Activated CD4-positive, alpha-beta T cell treated with anti-CD3 and anti-CD28 coated beads for 36 hours (primary cell): ENCODE data around the gene RNASEH2C. TPM values are rescaled to one million over a fixed set of nuclear protein-coding genes. Genes with fewer than 3 reads are reported as not detected.
A peak's percentile ranks its signal among the peaks of the same experiment; 100 is the strongest.

Source experiments
- ATAC-seq: fragments of 200-7000 bp; cut with Tn5 transposase; one replicate; pipeline ENCODE4 v1.10.0; 2021; ENCODE audit warnings: mild to moderate bottlenecking, moderate library complexity
- CTCF ChIA-PET: fragments of 350-600 bp; sonication (Branson Sonifier 250); formaldehyde crosslinking; loops from one replicate; lab custom pipeline; 2021; ENCODE audit warnings: antibody characterized with exemption; lab: Charles Lee
- POLR2A ChIA-PET: fragments of 350-600 bp; sonication (Branson Sonifier 250); formaldehyde crosslinking; loops from one replicate; lab custom pipeline; 2021; ENCODE audit warnings: antibody characterized with exemption, inconsistent platforms; lab: Charles Lee
- DNase-seq: peaks from one replicate; pipeline ENCODE4 v3.0.0-alpha.2; 2020
- H3K27ac Mint-ChIP-seq: one replicate; pipeline ENCODE4 v1.8.0; 2021; ENCODE audit warnings: mixed read lengths
- H3K27me3 Mint-ChIP-seq: one replicate; pipeline ENCODE4 v1.8.0; 2021; ENCODE audit warnings: mixed read lengths
- H3K36me3 Mint-ChIP-seq: one replicate; pipeline ENCODE4 v1.8.0; 2021; ENCODE audit warnings: low read depth, mixed read lengths
- H3K4me1 Mint-ChIP-seq: one replicate; pipeline ENCODE4 v1.8.0; 2021; ENCODE audit warnings: mixed read lengths
- H3K4me3 Mint-ChIP-seq: one replicate; pipeline ENCODE4 v1.8.0; 2021; ENCODE audit warnings: mild to moderate bottlenecking, moderate library complexity, mixed read lengths
- H3K9me3 Mint-ChIP-seq: one replicate; pipeline ENCODE4 v1.8.0; 2021; ENCODE audit warnings: low read depth, mixed read lengths
- intact Hi-C, 2 experiments: fragments of 100-400 bp; cut with DNase I in 1 of 2; cut with micrococcal nuclease in 1 of 2; formaldehyde crosslinking; loops; one replicate each; pipeline versions ENCODE4 v1.14.2 to v1.15.1; 2022 to 2024; cut with DNase I, micrococcal nuclease
- total RNA-seq, 2 experiments: library from RNA; stranded (reverse); gene quantifications; one replicate each; pipeline ENCODE4 v1.2.3, GENCODE V29; 2021

The RNASEH2C gene
- total RNA-seq, 2 experiments from 2014 or later, result 72.5 to 96.8 TPM

DNA sequence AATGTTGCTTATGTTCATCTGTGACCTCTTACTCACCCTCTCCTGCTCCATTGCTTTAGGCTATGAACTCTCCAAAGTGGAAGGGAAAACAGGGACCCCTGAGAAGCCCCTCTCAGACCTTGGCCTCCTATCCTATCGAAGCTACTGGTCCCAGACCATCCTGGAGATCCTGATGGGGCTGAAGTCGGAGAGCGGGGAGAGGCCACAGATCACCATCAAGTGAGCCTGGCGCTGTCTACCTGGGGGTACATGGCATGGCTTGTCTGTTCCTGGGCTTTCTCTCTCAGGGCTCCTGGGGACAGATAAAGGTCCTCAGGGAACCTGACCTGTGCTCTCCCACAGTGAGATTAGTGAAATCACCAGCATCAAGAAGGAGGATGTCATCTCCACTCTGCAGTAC, 2.1 kb downstream of the RNASEH2C start:
- Mint-ChIP-seq H3K36me3 (peaks cover 58% of the 10 kb centered on the region), H3K9me3 (no peaks in the 10 kb centered on the region), H3K27ac (peak overlapping the region; percentile 88), H3K27me3 (no peaks in the 10 kb centered on the region), H3K4me3 (peak overlapping the region; percentile 84), H3K4me1 (peaks cover 31% of the 10 kb centered on the region)
- DNase-seq (no peak), ATAC-seq (no peak)
- CTCF ChIA-PET, result interaction anchor here (1.6 to 2.9 kb wide), 2 partner anchors 115 to 170 kb away, joined by 5 to 9 read pairs; partner anchors contain the start of genes FIBP and SNX32
- intact Hi-C loops, result loop anchor here in 1 of 2 experiments (5.0 kb wide), 1 partner anchor 549 kb away; the partner anchor contains the start of gene RAB1B
- POLR2A ChIA-PET, result interaction anchor here (0.6 to 0.7 kb wide), 2 partner anchors 9 to 172 kb away, joined by 3 to 4 read pairs; partner anchors contain the start of gene CCDC85B

DNA sequence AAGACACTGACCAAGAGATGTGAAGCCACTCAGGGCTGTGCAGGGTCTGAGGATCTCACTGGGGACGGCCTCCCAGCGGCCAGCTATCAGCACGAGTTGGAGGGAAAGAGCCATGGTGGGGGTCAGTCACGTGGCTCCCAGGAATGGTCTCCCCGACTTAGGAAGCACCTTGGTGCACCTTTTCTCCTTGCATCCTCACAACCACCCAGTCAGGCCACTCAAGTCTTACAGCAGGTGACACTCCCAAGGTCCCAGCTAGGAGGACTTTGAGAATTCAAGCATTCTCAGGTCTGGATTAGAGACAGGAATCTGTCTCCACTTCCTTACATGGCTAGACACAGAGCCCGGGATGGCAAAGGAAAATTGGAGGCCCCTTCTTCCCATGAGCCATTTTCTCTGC, 2.7 kb downstream of the RNASEH2C start:
- Mint-ChIP-seq H3K4me1 (peaks cover 37% of the 10 kb centered on the region), H3K27ac (no peak overlapping the region), H3K27me3 (no peaks in the 10 kb centered on the region), H3K36me3 (peaks cover 60% of the 10 kb centered on the region), H3K4me3 (no peak overlapping the region), H3K9me3 (no peaks in the 10 kb centered on the region)
- intact Hi-C loops, result loop anchor here in 1 of 2 experiments (5.0 kb wide), 1 partner anchor 549 kb away; the partner anchor contains the start of gene RAB1B
- ATAC-seq (no peak), DNase-seq (no peak)
- POLR2A ChIA-PET, result no interaction called here
- CTCF ChIA-PET, result no interaction called here

DNA sequence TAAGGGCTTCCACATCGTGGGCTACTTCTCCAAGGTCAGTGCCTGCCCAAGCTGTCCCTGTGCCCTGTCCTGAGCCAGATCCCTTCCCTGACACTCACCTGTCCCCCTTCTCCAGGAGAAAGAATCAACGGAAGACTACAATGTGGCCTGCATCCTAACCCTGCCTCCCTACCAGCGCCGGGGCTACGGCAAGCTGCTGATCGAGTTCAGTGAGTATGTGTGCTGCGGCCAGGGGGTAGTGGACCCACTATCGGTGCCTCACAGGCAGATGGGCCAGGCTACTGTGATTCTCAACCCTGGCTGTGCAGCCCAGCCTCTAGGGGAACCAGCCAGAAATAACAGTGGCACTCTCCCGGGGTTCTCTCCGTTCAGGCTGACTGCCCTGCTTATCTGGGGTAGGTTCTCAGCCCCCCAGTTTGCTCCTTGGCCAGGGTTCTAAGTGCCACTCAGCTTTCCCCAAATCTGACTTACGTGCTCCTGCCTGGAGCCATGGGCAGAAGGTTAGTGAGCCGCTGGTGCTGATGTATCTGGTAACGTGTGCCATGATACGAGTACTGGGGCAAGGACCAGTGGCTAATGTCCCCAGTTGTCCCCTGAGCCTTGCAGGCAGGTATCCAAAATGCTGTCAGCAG, 3.7 kb downstream of the RNASEH2C start:
- Mint-ChIP-seq H3K4me1 (peaks cover 42% of the 10 kb centered on the region), H3K27me3 (no peaks in the 10 kb centered on the region), H3K36me3 (peaks cover 65% of the 10 kb centered on the region), H3K4me3 (no peak overlapping the region), H3K27ac (no peak overlapping the region), H3K9me3 (no peaks in the 10 kb centered on the region)
- intact Hi-C loops, result loop anchor here in 1 of 2 experiments (5.0 kb wide), 1 partner anchor 550 kb away; the partner anchor contains the start of gene RAB1B
- ATAC-seq, result no peak
- ChIA-PET CTCF (no interaction called here), POLR2A (no interaction called here)
- DNase-seq, result no peak

- Mint-ChIP-seq H3K27ac (no peak overlapping the region), H3K4me1 (peaks cover 42% of the 10 kb centered on the region), H3K4me3 (no peak overlapping the region), H3K27me3 (no peaks in the 10 kb centered on the region), H3K9me3 (no peaks in the 10 kb centered on the region), H3K36me3 (peaks cover 65% of the 10 kb centered on the region)
- ATAC-seq, result no peak
- DNase-seq, result no peak
- ChIA-PET POLR2A (no interaction called here), CTCF (no interaction called here)
- intact Hi-C loops, result loop anchor here in 1 of 2 experiments (5.0 kb wide), 1 partner anchor 551 kb away; the partner anchor contains the start of gene RAB1B
Measured at GRCh38 chr11:65716302-65716701, 4.3 kb downstream of the RNASEH2C start.

GRCh38 chr11:65714433-65714832, 6.2 kb downstream of the RNASEH2C start:
- ATAC-seq, result no peak
- Mint-ChIP-seq H3K9me3 (no peaks in the 10 kb centered on the region), H3K27me3 (no peaks in the 10 kb centered on the region), H3K4me3 (no peak overlapping the region), H3K4me1 (peaks cover 43% of the 10 kb centered on the region), H3K36me3 (peaks cover 56% of the 10 kb centered on the region), H3K27ac (no peak overlapping the region)
- ChIA-PET POLR2A (no interaction called here), CTCF (interaction anchor here (0.5 to 4.2 kb wide), 3 partner anchors 14 to 175 kb away, joined by 3 to 29 read pairs (median 5); partner anchors contain the start of gene MUS81)
- intact Hi-C loops, result loop anchor here (5.0 kb wide), 3 partner anchors 273 to 937 kb away; partner anchors contain the start of genes BANF1 (in 1 of the 2), EIF1AD (in 1 of the 2) and SF1 (in 1 of the 2)
- no peak for DNase-seq

GRCh38 chr11:65713212-65713969, 7.2 kb downstream of the RNASEH2C start:
- POLR2A ChIA-PET, result interaction anchor here (0.7 kb wide), 2 partner anchors 60 to 140 kb away, joined by 3 to 4 read pairs; no protein-coding TSS in a partner anchor

GRCh38 chr11:65712633-65713076, 7.9 kb downstream of the RNASEH2C start:
- no peaks in the 10 kb centered on the region for H3K27me3 Mint-ChIP-seq
- DNase-seq (no peak), ATAC-seq (no peak)
- intact Hi-C loops, result loop anchor here (1.0 to 5.0 kb wide), 18 partner anchors 8 to 935 kb away; partner anchors contain the start of genes BANF1 (in 2 of the 2), EIF1AD (in 2 of the 2), RNASEH2C (in 2 of the 2) and AP5B1 (in 1 of the 2)
- ChIA-PET CTCF (interaction anchor here (0.7 to 4.2 kb wide), 12 partner anchors 10 to 839 kb away, joined by 3 to 37 read pairs (median 5); partner anchors contain the start of genes AP5B1, MUS81, RNASEH2C and SART1), POLR2A (interaction anchor here (0.7 to 1.9 kb wide), 5 partner anchors 8 to 147 kb away, joined by 3 to 17 read pairs (median 6); partner anchors contain the start of genes MUS81 and RNASEH2C)
- H3K4me1 Mint-ChIP-seq, result peaks cover 30% of the 10 kb centered on the region
- H3K36me3 Mint-ChIP-seq, result peaks cover 41% of the 10 kb centered on the region
- H3K4me3 Mint-ChIP-seq, result peak overlapping the region; percentile 90
- peak overlapping the region; percentile 96 for H3K27ac Mint-ChIP-seq
- H3K9me3 Mint-ChIP-seq, result no peaks in the 10 kb centered on the region

More at GRCh38 chr11:65713212-65713969, 7.2 kb downstream of the RNASEH2C start:
- intact Hi-C loops, result loop anchor here (2.0 to 5.0 kb wide), 4 partner anchors 274 to 936 kb away; partner anchors contain the start of genes BANF1 (in 1 of the 2), BRMS1 (in 1 of the 2), EIF1AD (in 1 of the 2) and SF1 (in 1 of the 2)
- Mint-ChIP-seq H3K36me3 (peaks cover 45% of the 10 kb centered on the region), H3K27ac (peak overlapping the region; percentile 26), H3K4me3 (peak overlapping the region; percentile 90), H3K4me1 (peaks cover 34% of the 10 kb centered on the region), H3K27me3 (no peaks in the 10 kb centered on the region), H3K9me3 (no peaks in the 10 kb centered on the region)
- ATAC-seq (no peak), DNase-seq (no peak)
- CTCF ChIA-PET, result interaction anchor here (0.6 to 4.2 kb wide), 9 partner anchors 9 to 839 kb away, joined by 3 to 37 read pairs (median 20); partner anchors contain the start of genes AP5B1, MUS81 and RNASEH2C

GRCh38 chr11:65711785-65712632, 8.6 kb downstream of the RNASEH2C start, which contains the start of gene KAT5:
TSS of gene KAT5 (plus strand) at chr11:65712252. CDS start at chr11:65712268, 16 bp downstream.
- peaks cover 27% of the 10 kb centered on the region for H3K4me1 Mint-ChIP-seq
- ATAC-seq (peak; percentile 86), DNase-seq (peak; percentile 99)
- no peaks in the 10 kb centered on the region for H3K27me3 Mint-ChIP-seq
- H3K4me3 Mint-ChIP-seq, result peak within 1 kb of the TSS; percentile 90
- no peaks in the 10 kb centered on the region for H3K9me3 Mint-ChIP-seq
- intact Hi-C loops, result loop anchor here (1.0 to 5.0 kb wide), 22 partner anchors 8 to 935 kb away; partner anchors contain the start of genes BANF1 (in 2 of the 2), EIF1AD (in 2 of the 2), RNASEH2C (in 2 of the 2) and AP5B1 (in 1 of the 2)
- H3K27ac Mint-ChIP-seq, result peak within 1 kb of the TSS; percentile 96
- CTCF ChIA-PET, result interaction anchor here (0.6 to 4.2 kb wide), 40 partner anchors 8 to 1735 kb away, joined by 3 to 37 read pairs (median 4); partner anchors contain the start of genes AP5B1, CCDC85B, FIBP and GAL3ST3
- peaks cover 34% of the 10 kb centered on the region for H3K36me3 Mint-ChIP-seq
- POLR2A ChIA-PET, result interaction anchor here (0.6 to 1.9 kb wide), 7 partner anchors 9 to 247 kb away, joined by 3 to 17 read pairs (median 4); partner anchors contain the start of genes FIBP, MUS81 and RNASEH2C

DNA sequence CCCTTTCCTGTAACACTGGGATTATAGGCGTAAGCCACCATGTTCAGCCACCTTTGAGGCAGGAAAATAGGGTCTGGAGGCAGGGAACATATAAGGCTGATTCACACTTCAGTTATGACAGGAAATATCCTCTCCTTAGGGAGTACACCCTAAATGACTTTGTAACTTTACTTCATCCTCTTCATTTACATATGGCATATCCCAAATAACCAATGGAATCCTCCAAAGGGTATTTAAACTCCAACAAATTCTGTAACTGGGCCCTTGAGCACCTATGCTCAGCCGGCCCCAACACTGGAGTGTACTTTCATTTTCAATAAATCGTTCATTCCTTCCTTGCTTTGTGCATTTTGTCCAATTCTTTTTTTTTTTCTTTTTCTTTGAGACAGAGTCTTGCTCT, 10.2 kb downstream of the RNASEH2C start:
- no peak overlapping the region for H3K4me3 Mint-ChIP-seq
- intact Hi-C loops, result loop anchor here (2.0 to 5.0 kb wide), 4 partner anchors 58 to 933 kb away; partner anchors contain the start of genes BANF1 (in 1 of the 2), EIF1AD (in 1 of the 2) and SF1 (in 1 of the 2)
- H3K36me3 Mint-ChIP-seq, result peaks cover 26% of the 10 kb centered on the region
- ChIA-PET CTCF (interaction anchor here (1.2 to 4.2 kb wide), 7 partner anchors 12 to 174 kb away, joined by 3 to 37 read pairs (median 13); partner anchors contain the start of genes MUS81 and RNASEH2C), POLR2A (no interaction called here)
- no peaks in the 10 kb centered on the region for H3K9me3 Mint-ChIP-seq
- peaks cover 30% of the 10 kb centered on the region for H3K4me1 Mint-ChIP-seq
- no peak overlapping the region for H3K27ac Mint-ChIP-seq
- DNase-seq (no peak), ATAC-seq (no peak)
- no peaks in the 10 kb centered on the region for H3K27me3 Mint-ChIP-seq
